Fibroblast of lung (primary cell): ENCODE measurements around the gene ERICH2. TPM values are rescaled to one million over a fixed set of nuclear protein-coding genes. Genes with fewer than 3 reads are reported as not detected.

ENCODE experiments used
- DNase-seq, 2 donors: peaks; one replicate each; pipeline versions ENCODE4 v3.0.0 to v3.0.0-alpha.2; 2010; ENCODE audit warnings: low read depth in 2 of 2
- H2AFZ ChIP-seq: 2 replicates; pipeline ENCODE4 v1.5.1; 2012; ENCODE audit warnings: low read length, control low read depth, inconsistent platforms
- H3K27ac ChIP-seq: 2 replicates; pipeline ENCODE4 v1.5.1; 2011; ENCODE audit warnings: low read length, control low read depth; ENCODE audit not compliant: insufficient read depth
- H3K27me3 ChIP-seq: 2 replicates; pipeline ENCODE4 v1.5.1; 2011; ENCODE audit warnings: mild to moderate bottlenecking, low read length; ENCODE audit not compliant: control insufficient read depth, insufficient read depth
- H3K36me3 ChIP-seq: 2 replicates; pipeline ENCODE4 v1.5.1; 2011; ENCODE audit warnings: low read length; ENCODE audit not compliant: control insufficient read depth, insufficient read depth
- H3K4me1 ChIP-seq: 2 replicates; pipeline ENCODE4 v1.5.1; 2011; ENCODE audit warnings: low read length; ENCODE audit not compliant: control insufficient read depth, insufficient read depth; ENCODE audit errors: extremely low read depth
- H3K4me2 ChIP-seq: 2 replicates; pipeline ENCODE4 v1.5.1; 2011; ENCODE audit warnings: low read length, control low read depth; ENCODE audit not compliant: insufficient read depth; ENCODE audit errors: extremely low read depth
- H3K4me3 ChIP-seq, 4 experiments: fragments of 200-600 bp in 1 of 4; sonication (generic) in 1 of 4; replicated peaks in 1 of 4; 2 replicates each; pipeline ENCODE4 v1.5.1; 2011 to 2016; ENCODE audit warnings: low read length in 4 of 4, low read depth in 3 of 4, mild to moderate bottlenecking in 3 of 4, control low read depth in 2 of 4, inconsistent platforms in 1 of 4, mixed read lengths in 1 of 4; ENCODE audit not compliant: insufficient read depth in 1 of 4; ENCODE audit errors: control extremely low read depth in 1 of 4
- H3K79me2 ChIP-seq: 2 replicates; pipeline ENCODE4 v1.5.1; 2012; ENCODE audit warnings: mild to moderate bottlenecking, low read length, inconsistent platforms; ENCODE audit not compliant: control insufficient read depth, insufficient read depth
- H3K9ac ChIP-seq: 2 replicates; pipeline ENCODE4 v1.5.1; 2011; ENCODE audit warnings: mild to moderate bottlenecking, low read length, control low read depth; ENCODE audit not compliant: insufficient read depth
- H3K9me3 ChIP-seq: 2 replicates; pipeline ENCODE4 v1.5.1; 2012; ENCODE audit warnings: low read depth, low read length; ENCODE audit not compliant: control insufficient read depth, insufficient read depth
- H4K20me1 ChIP-seq: 2 replicates; pipeline ENCODE4 v1.5.1; 2011; ENCODE audit warnings: low read length; ENCODE audit not compliant: control insufficient read depth, insufficient read depth; ENCODE audit errors: extremely low read depth
- EZH2 ChIP-seq: IDR thresholded peaks from 2 replicates; pipeline ENCODE4 v1.5.1; 2012; ENCODE audit warnings: low read length, control low read depth, mild to moderate bottlenecking; ENCODE audit errors: missing control alignments
- polyA plus RNA-seq, 2 donors: library from polyadenylated mRNA; depleted of rRNA in 1 of 2; stranded (reverse) in 1 of 2; unstranded in 1 of 2; fragments of >200 nt; gene quantifications; 2 replicates each; pipeline ENCODE4 v1.2.1, GENCODE V29; 2011 to 2012; ENCODE audit warnings: missing spikeins in 1 of 2
- total RNA-seq: library from RNA; depleted of rRNA; stranded (reverse); fragments of >200 nt; gene quantifications from 2 replicates; pipeline ENCODE4 v1.2.1, GENCODE V29; 2014
- TF ChIP-seq, protein P1 (sequence below), 2 donors: IDR thresholded peaks in 1 of 2; conservative IDR thresholded peaks in 1 of 2; 1 replicate in 1 of 2; 2 replicates in 1 of 2; pipeline ENCODE4 v1.5.1; 2011 to 2012; ENCODE audit warnings: low read length in 2 of 2, control low read depth in 1 of 2, inconsistent platforms in 1 of 2, low read depth in 1 of 2, mild to moderate bottlenecking in 1 of 2

The ERICH2 gene
- total and polyA plus RNA-seq, 2 donors (not counting 1 experiment from before 2014, with no cell fraction given), result 3.1 TPM; not detected in 1

DNA sequence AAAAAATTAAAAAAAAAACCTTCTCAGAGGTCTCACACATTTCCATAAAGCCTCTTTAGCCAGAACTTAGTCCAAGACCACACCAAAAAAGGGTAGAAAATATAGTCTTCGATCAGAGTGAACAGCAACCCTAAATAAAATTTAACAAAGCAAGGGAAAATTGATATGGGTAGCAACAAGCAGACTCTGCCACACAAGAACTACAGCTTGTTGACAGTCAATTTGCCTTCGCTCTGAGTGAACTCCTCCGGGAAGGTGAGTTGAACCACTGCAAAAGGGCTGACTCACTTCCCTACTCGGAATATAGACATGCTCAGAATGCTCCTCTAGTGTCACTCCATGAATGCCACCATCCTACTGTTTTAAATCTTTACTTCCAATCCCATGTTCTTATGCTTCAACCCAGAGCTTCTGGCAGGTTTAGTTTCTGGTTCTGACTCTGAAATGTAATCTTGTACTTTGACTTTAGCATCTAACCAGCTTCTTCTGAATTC lies 70.6 kb downstream of the ERICH2 start:
- Histone ChIP-seq H4K20me1 (no peaks in the 10 kb centered on the region), H3K4me1 (peaks cover 2% of the 10 kb centered on the region), H3K4me2 (no peak overlapping the region), H3K27ac (no peak overlapping the region), H3K27me3 (peaks cover 2% of the 10 kb centered on the region), H3K36me3 (no peaks in the 10 kb centered on the region), H3K9ac (no peak overlapping the region), H3K4me3 (no peak overlapping the region), H3K9me3 (no peaks in the 10 kb centered on the region), H3K79me2 (no peaks in the 10 kb centered on the region), H2AFZ (no peak overlapping the region)
- TF ChIP-seq, protein P1, sequence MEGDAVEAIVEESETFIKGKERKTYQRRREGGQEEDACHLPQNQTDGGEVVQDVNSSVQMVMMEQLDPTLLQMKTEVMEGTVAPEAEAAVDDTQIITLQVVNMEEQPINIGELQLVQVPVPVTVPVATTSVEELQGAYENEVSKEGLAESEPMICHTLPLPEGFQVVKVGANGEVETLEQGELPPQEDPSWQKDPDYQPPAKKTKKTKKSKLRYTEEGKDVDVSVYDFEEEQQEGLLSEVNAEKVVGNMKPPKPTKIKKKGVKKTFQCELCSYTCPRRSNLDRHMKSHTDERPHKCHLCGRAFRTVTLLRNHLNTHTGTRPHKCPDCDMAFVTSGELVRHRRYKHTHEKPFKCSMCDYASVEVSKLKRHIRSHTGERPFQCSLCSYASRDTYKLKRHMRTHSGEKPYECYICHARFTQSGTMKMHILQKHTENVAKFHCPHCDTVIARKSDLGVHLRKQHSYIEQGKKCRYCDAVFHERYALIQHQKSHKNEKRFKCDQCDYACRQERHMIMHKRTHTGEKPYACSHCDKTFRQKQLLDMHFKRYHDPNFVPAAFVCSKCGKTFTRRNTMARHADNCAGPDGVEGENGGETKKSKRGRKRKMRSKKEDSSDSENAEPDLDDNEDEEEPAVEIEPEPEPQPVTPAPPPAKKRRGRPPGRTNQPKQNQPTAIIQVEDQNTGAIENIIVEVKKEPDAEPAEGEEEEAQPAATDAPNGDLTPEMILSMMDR (conservative IDR thresholded peaks at IDR 0.05 in 1 of 2, IDR thresholded peaks at IDR 0.05 in 1 of 2; ENCODE audit: low read depth in 1 of 2, low read length in 2 of 2), result no peak
- TF ChIP-seq EZH2, result no peak
- DNase-seq, result no peak

DNA sequence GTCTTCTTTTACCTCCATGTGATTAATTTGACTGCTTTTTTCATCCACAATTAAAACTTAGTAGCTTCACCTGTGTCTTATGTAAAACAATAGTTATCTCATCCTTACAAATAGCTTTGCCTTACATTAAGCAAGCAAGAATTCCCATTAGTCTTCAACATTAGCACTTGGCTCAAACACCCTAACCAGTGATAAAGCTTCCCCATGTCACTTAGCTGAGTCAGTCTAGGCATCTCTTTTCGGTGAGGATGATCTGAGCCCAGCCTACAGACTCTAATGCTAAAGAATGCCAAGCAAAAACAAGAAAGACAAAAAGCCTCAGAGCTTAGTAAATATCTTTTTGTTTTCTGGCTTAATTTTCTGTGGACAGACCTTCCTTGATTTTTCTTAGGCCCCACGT lies 72.6 kb downstream of the ERICH2 start:
- no peak overlapping the region for H3K27ac ChIP-seq

DNA sequence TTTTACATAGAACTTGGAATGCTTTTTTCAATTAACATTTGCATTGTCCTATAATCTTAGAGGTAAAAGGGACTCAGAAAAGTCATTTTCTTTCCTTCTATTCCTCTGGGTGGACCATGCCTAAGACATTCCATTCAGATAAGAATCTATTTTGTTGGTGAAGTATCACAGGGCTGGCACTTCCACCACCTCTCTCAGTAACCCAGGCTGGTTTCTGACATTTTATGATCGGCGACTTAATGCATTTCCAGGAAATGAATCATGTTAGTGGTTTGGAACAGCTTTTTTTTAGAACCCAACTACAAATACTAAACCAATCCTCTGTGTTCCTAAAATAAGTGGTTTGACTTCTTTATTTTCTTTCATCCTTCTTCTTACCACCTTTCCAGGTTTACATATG lies 73.5 kb downstream of the ERICH2 start:
- H2AFZ ChIP-seq, result no peak overlapping the region
- H3K9me3 ChIP-seq, result no peaks in the 10 kb centered on the region
- H3K36me3 ChIP-seq, result no peaks in the 10 kb centered on the region
- no peak overlapping the region for H3K27ac ChIP-seq
- DNase-seq, result peak; percentile 40 to 81
- peaks cover 2% of the 10 kb centered on the region for H3K4me1 ChIP-seq
- H3K4me2 ChIP-seq, result peak overlapping the region; percentile 15
- no peaks in the 10 kb centered on the region for H3K79me2 ChIP-seq
- H3K9ac ChIP-seq, result no peak overlapping the region
- TF ChIP-seq, protein P1 (conservative IDR thresholded peaks at IDR 0.05 in 1 of 2, IDR thresholded peaks at IDR 0.05 in 1 of 2; ENCODE audit: low read depth in 1 of 2, low read length in 2 of 2), result no peak
- no peak for TF ChIP-seq EZH2
- H3K27me3 ChIP-seq, result no peaks in the 10 kb centered on the region
- no peaks in the 10 kb centered on the region for H4K20me1 ChIP-seq
- no peak overlapping the region for H3K4me3 ChIP-seq

More for the DNA sequence above, 72.6 kb downstream of the ERICH2 start:
- H3K79me2 ChIP-seq, result no peaks in the 10 kb centered on the region
- H3K9ac ChIP-seq, result no peak overlapping the region
- no peaks in the 10 kb centered on the region for H4K20me1 ChIP-seq
- no peak overlapping the region for H3K4me3 ChIP-seq
- DNase-seq, result peak in 1 of 2 donors; percentile 87
- no peaks in the 10 kb centered on the region for H3K36me3 ChIP-seq
- TF ChIP-seq, protein P1 (conservative IDR thresholded peaks at IDR 0.05 in 1 of 2, IDR thresholded peaks at IDR 0.05 in 1 of 2; ENCODE audit: low read depth in 1 of 2, low read length in 2 of 2), result no peak
- no peak for TF ChIP-seq EZH2
- H3K4me1 ChIP-seq, result peaks cover 2% of the 10 kb centered on the region
- no peaks in the 10 kb centered on the region for H3K27me3 ChIP-seq
- H2AFZ ChIP-seq, result no peak overlapping the region
- no peaks in the 10 kb centered on the region for H3K9me3 ChIP-seq
- H3K4me2 ChIP-seq, result no peak overlapping the region
